ENCODE results near the gene FXYD7.

GRCh38 chr19:35142606-35143230 lies 337 bp upstream of the FXYD7 start:
- TF ChIP-seq CTCF (IDR thresholded peaks at IDR 0.05) (peak in 1 of 3 experiments; percentile 85), POLR2A (IDR thresholded peaks at IDR 0.05) (no peak)
